Right lung (tissue), 5 donors: Measurements from ENCODE around the gene PIM3. TPM values are rescaled to one million over a fixed set of nuclear protein-coding genes. Genes with fewer than 3 reads are reported as not detected.

ENCODE experiments used
- DNase-seq, 2 donors: peaks; one replicate each; pipeline ENCODE4 v3.0.0-alpha.2; 2013
- polyA plus RNA-seq, 5 donors: library from polyadenylated mRNA; unstranded; fragments of 120-200 nt; gene quantifications; one replicate each; pipeline versions ENCODE4 v1.2.1 to v1.2.3, GENCODE V29; 2013; ENCODE audit warnings: inconsistent platforms in 1 of 5, low replicate concordance in 1 of 5; ENCODE audit not compliant: insufficient read length in 5 of 5, insufficient read depth in 1 of 5

The PIM3 gene
- polyA plus RNA-seq, 5 donors, result 23.1 to 45.0 (median 30.2) TPM

GRCh38 chr22:49953680-49954344 is 6.8 kb upstream of the PIM3 start:
- DNase-seq, result no peak

- no peak for DNase-seq
Measured at GRCh38 chr22:49954354-49954753, 6.2 kb upstream of the PIM3 start.

- no peak for DNase-seq
Measured at GRCh38 chr22:49954991-49955580, 5.5 kb upstream of the PIM3 start.

- no peak for DNase-seq
Measured at GRCh38 chr22:49955581-49956417, 4.8 kb upstream of the PIM3 start.

- no peak for DNase-seq
Measured at GRCh38 chr22:49956418-49956770, 4.2 kb upstream of the PIM3 start.

- no peak for DNase-seq
Measured at GRCh38 chr22:49956914-49957825, 3.4 kb upstream of the PIM3 start.

GRCh38 chr22:49957826-49958365 is 2.7 kb upstream of the PIM3 start:
- DNase-seq, result no peak

GRCh38 chr22:49958366-49958921 is 2.1 kb upstream of the PIM3 start:
- DNase-seq, result no peak

GRCh38 chr22:49958931-49959781 is 1.4 kb upstream of the PIM3 start:
- DNase-seq, result no peak

GRCh38 chr22:49959782-49960158 is 802 bp upstream of the PIM3 start:
- DNase-seq, result no peak

GRCh38 chr22:49961005-49961600 is 531 bp downstream of the PIM3 start:
- DNase-seq, result no peak

GRCh38 chr22:49961601-49962011 is 1.0 kb downstream of the PIM3 start:
- DNase-seq, result no peak

GRCh38 chr22:49962012-49962750 is 1.6 kb downstream of the PIM3 start:
- DNase-seq, result peak; percentile 81 to 84

- no peak for DNase-seq
Measured at GRCh38 chr22:49962751-49963646, 2.4 kb downstream of the PIM3 start.

GRCh38 chr22:49963647-49964026 is 3.1 kb downstream of the PIM3 start:
- DNase-seq, result no peak

- DNase-seq, result no peak
Measured at GRCh38 chr22:49964136-49965090, 3.8 kb downstream of the PIM3 start.
